K562 treated with DMSO at 1 percent for 24 hours (cell line): ENCODE data around the gene AHI1. TPM values are rescaled to one million over a fixed set of nuclear protein-coding genes. Genes with fewer than 3 reads are reported as not detected.

Source experiments
- total RNA-seq: library from RNA; unstranded; fragments of 300-600 nt; gene quantifications from 2 replicates; pipeline ENCODE4 v1.2.3, GENCODE V29; 2022; ENCODE audit warnings: low read depth; ENCODE audit not compliant: insufficient read depth

AHI1 gene
- 10.8 and 12.6 TPM in 2 replicates for total RNA-seq

DNA sequence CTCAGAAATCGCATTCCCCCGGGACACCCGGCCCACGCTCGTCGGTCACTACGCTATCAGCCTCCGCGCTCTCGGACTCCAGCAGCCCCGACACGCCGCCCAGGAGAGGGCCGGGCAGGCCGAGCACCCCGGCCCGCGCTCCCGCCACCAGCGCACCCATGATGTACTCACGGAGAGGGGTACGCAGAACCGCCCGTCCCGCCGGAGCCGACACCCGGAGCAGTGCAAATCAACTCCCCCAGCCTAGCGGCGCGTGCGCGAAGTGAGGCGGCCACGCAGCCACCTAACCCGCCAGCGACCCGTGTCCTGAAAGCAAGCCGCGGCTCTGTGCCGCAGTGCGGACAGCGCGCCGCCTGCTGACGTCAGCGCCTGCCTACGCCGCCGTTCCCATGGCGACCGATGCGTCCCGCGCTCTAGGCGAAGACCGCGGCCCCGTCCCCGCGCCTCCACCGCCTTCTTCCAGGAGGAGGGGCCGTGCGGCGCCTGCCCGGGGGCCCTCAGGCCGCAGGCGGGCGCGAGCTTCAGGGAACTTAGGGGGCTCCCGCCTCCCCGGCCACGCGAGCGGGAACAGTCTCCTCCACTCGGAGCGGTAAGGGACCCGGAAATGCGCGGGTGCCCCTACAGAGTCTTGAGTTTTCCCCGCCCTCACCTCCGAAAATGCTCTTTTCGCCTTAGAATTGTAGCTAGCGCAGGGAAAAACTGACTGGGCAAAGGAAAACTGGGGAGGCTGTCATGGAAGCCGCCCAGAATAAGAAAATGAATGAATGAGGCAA, at the start of gene AHI1:
TSS of gene AHI1 (minus strand) at position 329 of the 773 bp plus-strand sequence. CDS start 5,503 bp downstream, outside the sequence.

